GM10847 (cell line): Measurements from ENCODE around the gene PROCR.

Source experiments
- POLR2A ChIP-seq: IDR thresholded peaks from 2 replicates; pipeline ENCODE4 v1.6.1; 2011; ENCODE audit not compliant: insufficient read length; ENCODE audit errors: extremely low read depth

The PROCR gene

GRCh38 chr20:35226126-35226883 lies 54.4 kb downstream of the PROCR start, which contains the start of gene MMP24:
Gene MMP24 (plus strand): TSS chr20:35226690. CDS start chr20:35226739, 49 bp downstream.
- TF ChIP-seq POLR2A, result no peak
